Neural progenitor cell (in vitro differentiated cells): ENCODE measurements around the gene DIS3L2. TPM values are rescaled to one million over a fixed set of nuclear protein-coding genes. Genes with fewer than 3 reads are reported as not detected.

Source experiments
- DNase-seq: peaks from one replicate; pipeline ENCODE4 v3.0.0-alpha.2; 2016; ENCODE audit warnings: low spot score
- H2AFZ ChIP-seq: fragments of 200-600 bp; sonication (generic); replicated peaks from 2 replicates; pipeline ENCODE4 v1.6.1; 2016; ENCODE audit warnings: antibody characterized with exemption
- H3F3A ChIP-seq: fragments of 200-600 bp; sonication (generic); 2 replicates; pipeline ENCODE4 v1.6.1; 2016; ENCODE audit warnings: antibody characterized with exemption, low read depth
- H3K27ac ChIP-seq: fragments of 200-600 bp; sonication (generic); 2 replicates; pipeline ENCODE4 v1.5.1; 2016; ENCODE audit warnings: mild to moderate bottlenecking
- H3K27me3 ChIP-seq: fragments of 200-600 bp; sonication (generic); 2 replicates; pipeline ENCODE4 v1.6.1; 2016; ENCODE audit warnings: mild to moderate bottlenecking, moderate library complexity
- H3K36me3 ChIP-seq: fragments of 200-600 bp; sonication (generic); 2 replicates; pipeline ENCODE4 v1.5.1; 2016
- H3K4me1 ChIP-seq: fragments of 200-600 bp; sonication (generic); 2 replicates; pipeline ENCODE4 v1.6.1; 2016; ENCODE audit warnings: mixed run types
- H3K4me2 ChIP-seq: fragments of 200-600 bp; sonication (generic); 2 replicates; pipeline ENCODE4 v1.6.1; 2016
- H3K4me3 ChIP-seq: fragments of 200-600 bp; sonication (generic); 2 replicates; pipeline ENCODE4 v1.5.1; 2016
- H3K79me2 ChIP-seq: fragments of 200-600 bp; sonication (generic); 2 replicates; pipeline ENCODE4 v1.6.1; 2016; ENCODE audit warnings: low read depth
- H3K9ac ChIP-seq: fragments of 200-600 bp; sonication (generic); 2 replicates; pipeline ENCODE4 v1.6.1; 2016
- H3K9me3 ChIP-seq: fragments of 200-600 bp; sonication (generic); 2 replicates; pipeline ENCODE4 v1.5.1; 2016; ENCODE audit warnings: low read depth
- H4K20me1 ChIP-seq: fragments of 200-600 bp; sonication (generic); 2 replicates; pipeline ENCODE4 v1.6.1; 2016; ENCODE audit warnings: low read depth
- H3K27ac Mint-ChIP-seq: 3 replicates; pipeline ENCODE4 v1.8.0; 2021; ENCODE audit warnings: mixed read lengths
- H3K27me3 Mint-ChIP-seq: 2 replicates; pipeline ENCODE4 v1.8.0; 2022; ENCODE audit warnings: low read depth, mild to moderate bottlenecking, inconsistent platforms, moderate library complexity, mixed read lengths; ENCODE audit not compliant: insufficient read depth
- H3K36me3 Mint-ChIP-seq: 3 replicates; pipeline ENCODE4 v1.8.0; 2021; ENCODE audit warnings: mixed read lengths
- H3K4me1 Mint-ChIP-seq: 3 replicates; pipeline ENCODE4 v1.8.0; 2021; ENCODE audit warnings: mixed read lengths
- H3K4me3 Mint-ChIP-seq: 3 replicates; pipeline ENCODE4 v1.8.0; 2021; ENCODE audit warnings: mild to moderate bottlenecking, moderate library complexity, mixed read lengths
- H3K9me3 Mint-ChIP-seq: 3 replicates; pipeline ENCODE4 v1.8.0; 2020; ENCODE audit warnings: mixed read lengths
- EZH2 ChIP-seq: fragments of 200-600 bp; sonication (generic); IDR thresholded peaks from 2 replicates; pipeline ENCODE4 v1.6.1; 2017; ENCODE audit warnings: antibody characterized with exemption, mild to moderate bottlenecking, moderate library complexity
- EZH2phosphoT487 ChIP-seq: fragments of 200-600 bp; sonication (generic); IDR thresholded peaks from 2 replicates; pipeline ENCODE4 v1.6.1; 2017; ENCODE audit warnings: antibody characterized with exemption
- total RNA-seq: library from RNA; depleted of rRNA; stranded (reverse); fragments of >200 nt; gene quantifications from 2 replicates; pipeline ENCODE4 v1.2.3, GENCODE V29; 2015; ENCODE audit warnings: low replicate concordance
- TF ChIP-seq, protein P1 (sequence below): fragments of 200-600 bp; sonication (generic); IDR thresholded peaks from 2 replicates; pipeline ENCODE4 v1.5.1; 2017; ENCODE audit warnings: antibody characterized with exemption, mild to moderate bottlenecking

The DIS3L2 gene
- total RNA-seq, 1 donor from 2014 or later: 23.2 TPM

DNA sequence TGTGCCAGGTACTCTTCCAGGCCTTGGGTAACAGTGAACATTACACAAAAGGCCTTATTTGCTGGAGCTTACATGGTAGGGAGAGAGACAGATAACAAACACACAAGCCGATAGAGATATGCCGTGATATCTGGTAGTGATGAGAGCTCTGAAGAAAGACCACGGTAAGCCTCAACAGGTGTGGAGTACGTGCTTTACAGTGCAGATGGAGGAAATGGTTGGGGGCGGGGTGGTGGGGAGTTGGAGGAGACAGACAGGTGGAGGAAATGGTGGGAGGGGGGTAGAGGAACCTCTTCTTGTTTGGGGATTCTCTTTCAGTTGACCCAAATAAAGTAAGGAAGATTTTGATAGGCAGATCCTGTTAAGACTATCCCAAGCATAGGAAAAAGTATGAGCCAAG lies 276.0 kb downstream of the DIS3L2 start:
- no peaks in the 10 kb centered on the region for H3K27me3 ChIP-seq
- no peak overlapping the region for H2AFZ ChIP-seq
- Mint-ChIP-seq H3K4me1 (peaks cover 17% of the 10 kb centered on the region), H3K27me3 (peaks cover 4% of the 10 kb centered on the region), H3K9me3 (no peaks in the 10 kb centered on the region), H3K4me3 (no peak overlapping the region), H3K36me3 (peaks cover 9% of the 10 kb centered on the region), H3K27ac (no peak overlapping the region)
- H4K20me1 ChIP-seq: peaks cover 14% of the 10 kb centered on the region
- TF ChIP-seq EZH2phosphoT487 (no peak), EZH2 (no peak)
- TF ChIP-seq, protein P1, sequence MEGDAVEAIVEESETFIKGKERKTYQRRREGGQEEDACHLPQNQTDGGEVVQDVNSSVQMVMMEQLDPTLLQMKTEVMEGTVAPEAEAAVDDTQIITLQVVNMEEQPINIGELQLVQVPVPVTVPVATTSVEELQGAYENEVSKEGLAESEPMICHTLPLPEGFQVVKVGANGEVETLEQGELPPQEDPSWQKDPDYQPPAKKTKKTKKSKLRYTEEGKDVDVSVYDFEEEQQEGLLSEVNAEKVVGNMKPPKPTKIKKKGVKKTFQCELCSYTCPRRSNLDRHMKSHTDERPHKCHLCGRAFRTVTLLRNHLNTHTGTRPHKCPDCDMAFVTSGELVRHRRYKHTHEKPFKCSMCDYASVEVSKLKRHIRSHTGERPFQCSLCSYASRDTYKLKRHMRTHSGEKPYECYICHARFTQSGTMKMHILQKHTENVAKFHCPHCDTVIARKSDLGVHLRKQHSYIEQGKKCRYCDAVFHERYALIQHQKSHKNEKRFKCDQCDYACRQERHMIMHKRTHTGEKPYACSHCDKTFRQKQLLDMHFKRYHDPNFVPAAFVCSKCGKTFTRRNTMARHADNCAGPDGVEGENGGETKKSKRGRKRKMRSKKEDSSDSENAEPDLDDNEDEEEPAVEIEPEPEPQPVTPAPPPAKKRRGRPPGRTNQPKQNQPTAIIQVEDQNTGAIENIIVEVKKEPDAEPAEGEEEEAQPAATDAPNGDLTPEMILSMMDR: no peak
- peaks cover 8% of the 10 kb centered on the region for H3K4me1 ChIP-seq
- H3K4me2 ChIP-seq: no peak overlapping the region
- H3K4me3 ChIP-seq: no peak overlapping the region
- no peak for DNase-seq
- H3K9me3 ChIP-seq: no peaks in the 10 kb centered on the region
- H3K9ac ChIP-seq: no peak overlapping the region
- H3F3A ChIP-seq: no peaks in the 10 kb centered on the region
- no peak overlapping the region for H3K27ac ChIP-seq
- no peaks in the 10 kb centered on the region for H3K36me3 ChIP-seq
- H3K79me2 ChIP-seq: no peaks in the 10 kb centered on the region

DNA sequence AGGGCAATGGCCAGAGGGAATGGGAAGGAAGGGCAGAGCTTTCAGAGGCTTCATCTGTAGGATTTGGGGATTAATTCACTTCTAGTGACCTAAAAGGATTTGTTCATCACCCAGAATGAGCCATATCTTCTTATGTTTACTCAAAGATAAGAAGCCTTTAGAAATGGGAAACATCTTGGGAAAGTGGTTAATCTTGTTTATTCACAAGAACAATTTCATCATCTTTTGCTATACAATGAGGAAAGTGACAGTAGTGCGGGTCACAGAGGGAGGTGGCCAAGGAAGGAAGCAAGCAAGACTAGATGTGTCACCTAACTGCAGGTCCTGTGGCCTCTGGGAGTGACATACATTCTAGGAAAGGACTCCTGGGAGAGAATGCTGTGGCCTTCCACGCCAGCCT lies 276.6 kb downstream of the DIS3L2 start:
- TF ChIP-seq EZH2 (no peak), EZH2phosphoT487 (no peak)
- TF ChIP-seq, protein P1: no peak
- Histone ChIP-seq H3K9ac (no peak overlapping the region), H3F3A (no peaks in the 10 kb centered on the region), H3K9me3 (no peaks in the 10 kb centered on the region), H2AFZ (no peak overlapping the region), H3K4me1 (peaks cover 8% of the 10 kb centered on the region), H3K79me2 (no peaks in the 10 kb centered on the region), H3K4me3 (no peak overlapping the region), H3K36me3 (no peaks in the 10 kb centered on the region), H3K27ac (no peak overlapping the region), H3K4me2 (no peak overlapping the region), H4K20me1 (peaks cover 14% of the 10 kb centered on the region), H3K27me3 (no peaks in the 10 kb centered on the region)
- peaks cover 15% of the 10 kb centered on the region for H3K4me1 Mint-ChIP-seq
- peak overlapping the region; percentile 17 for H3K27ac Mint-ChIP-seq
- H3K27me3 Mint-ChIP-seq: peaks cover 4% of the 10 kb centered on the region
- DNase-seq: no peak
- H3K4me3 Mint-ChIP-seq: no peak overlapping the region
- peaks cover 9% of the 10 kb centered on the region for H3K36me3 Mint-ChIP-seq
- H3K9me3 Mint-ChIP-seq: no peaks in the 10 kb centered on the region

DNA sequence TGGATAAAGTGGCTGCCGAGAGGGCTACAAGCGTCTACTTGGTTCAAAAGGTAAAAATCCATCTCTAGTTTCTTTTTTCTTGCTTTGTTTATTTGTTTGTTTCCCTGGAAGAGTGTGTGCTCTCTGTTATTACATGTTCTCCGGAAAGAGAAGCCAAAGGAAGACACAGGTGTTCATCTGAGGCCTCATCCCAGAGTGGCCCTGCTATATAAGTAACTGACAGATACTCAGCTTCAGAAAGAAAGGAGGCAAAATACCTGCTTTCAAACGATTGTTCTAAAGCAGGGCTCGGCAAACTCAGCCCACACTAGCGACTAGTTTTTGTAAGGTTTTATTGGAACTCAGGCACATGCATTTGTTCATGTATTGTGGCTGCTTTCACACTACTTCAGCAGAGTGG lies 277.1 kb downstream of the DIS3L2 start:
- peaks cover 8% of the 10 kb centered on the region for H3K4me1 ChIP-seq
- Mint-ChIP-seq H3K36me3 (peaks cover 9% of the 10 kb centered on the region), H3K27ac (no peak overlapping the region), H3K27me3 (peaks cover 4% of the 10 kb centered on the region), H3K4me1 (peaks cover 15% of the 10 kb centered on the region), H3K4me3 (no peak overlapping the region), H3K9me3 (no peaks in the 10 kb centered on the region)
- no peak overlapping the region for H3K9ac ChIP-seq
- H3K79me2 ChIP-seq: no peaks in the 10 kb centered on the region
- no peaks in the 10 kb centered on the region for H3K9me3 ChIP-seq
- H3K36me3 ChIP-seq: no peaks in the 10 kb centered on the region
- H4K20me1 ChIP-seq: peaks cover 12% of the 10 kb centered on the region
- DNase-seq: no peak
- no peak overlapping the region for H2AFZ ChIP-seq
- H3K4me3 ChIP-seq: no peak overlapping the region
- H3K27me3 ChIP-seq: no peaks in the 10 kb centered on the region
- H3K27ac ChIP-seq: no peak overlapping the region
- H3F3A ChIP-seq: no peaks in the 10 kb centered on the region
- TF ChIP-seq EZH2 (no peak), EZH2phosphoT487 (no peak)
- TF ChIP-seq, protein P1: no peak
- H3K4me2 ChIP-seq: no peak overlapping the region
